NCI-H69 (cell line): ENCODE results near the gene LAMP5.

Experiments used
- DNase-seq: peaks from one replicate; lab custom pipeline; 2025; lab: John Stamatoyannopoulos, UW

Gene LAMP5

GRCh38 chr20:9500121-9500520 lies 14.3 kb upstream of the LAMP5 start:
- no peak for DNase-seq

GRCh38 chr20:9501473-9501872 lies 12.9 kb upstream of the LAMP5 start:
- no peak for DNase-seq

- peak; percentile 50 for DNase-seq
These were observed 10.7 kb upstream of the LAMP5 start for GRCh38 chr20:9503526-9504245.

GRCh38 chr20:9506280-9506821 lies 8.0 kb upstream of the LAMP5 start:
- DNase-seq: no peak

- DNase-seq: no peak
These were observed 7.4 kb upstream of the LAMP5 start for GRCh38 chr20:9506964-9507369.

- DNase-seq: no peak
These were observed 6.7 kb upstream of the LAMP5 start for GRCh38 chr20:9507544-9508239.

- no peak for DNase-seq
These were observed 6.1 kb upstream of the LAMP5 start for GRCh38 chr20:9508240-9508661.

GRCh38 chr20:9508696-9509178 lies 5.7 kb upstream of the LAMP5 start:
- no peak for DNase-seq

- no peak for DNase-seq
These were observed 5.1 kb upstream of the LAMP5 start for GRCh38 chr20:9509246-9509645.

- DNase-seq: no peak
These were observed 3.5 kb upstream of the LAMP5 start for GRCh38 chr20:9510911-9511310.

GRCh38 chr20:9514072-9514460 lies 324 bp upstream of the LAMP5 start:
- peak; percentile 47 for DNase-seq

GRCh38 chr20:9515214-9515585 lies 810 bp downstream of the LAMP5 start:
- DNase-seq: no peak

- no peak for DNase-seq
These were observed 1.4 kb downstream of the LAMP5 start for GRCh38 chr20:9515741-9516233.

GRCh38 chr20:9516234-9516871 lies 2.0 kb downstream of the LAMP5 start:
- no peak for DNase-seq

GRCh38 chr20:9517297-9518162 lies 3.1 kb downstream of the LAMP5 start:
- DNase-seq: no peak

- peak; percentile 96 for DNase-seq
These were observed 4.3 kb downstream of the LAMP5 start for GRCh38 chr20:9518576-9519175.

- peak; percentile 85 for DNase-seq
These were observed 5.7 kb downstream of the LAMP5 start for GRCh38 chr20:9520086-9520485.

- no peak for DNase-seq
These were observed 9.2 kb downstream of the LAMP5 start for GRCh38 chr20:9523636-9524035.

- peak; percentile 65 for DNase-seq
These were observed 17.2 kb downstream of the LAMP5 start for GRCh38 chr20:9531581-9531980.

- DNase-seq: peak; percentile 99
These were observed 17.9 kb downstream of the LAMP5 start for GRCh38 chr20:9532069-9532838.
